GM19025 (cell line): ENCODE results near the gene GRB2.

ENCODE experiments used
- ATAC-seq: cut with Tn5 transposase; IDR thresholded peaks from one replicate; pipeline ENCODE4 v1.9.1; 2021; ENCODE audit warnings: mild to moderate bottlenecking, low read depth, moderate library complexity; ENCODE audit not compliant: unreplicated experiment

Gene GRB2

DNA sequence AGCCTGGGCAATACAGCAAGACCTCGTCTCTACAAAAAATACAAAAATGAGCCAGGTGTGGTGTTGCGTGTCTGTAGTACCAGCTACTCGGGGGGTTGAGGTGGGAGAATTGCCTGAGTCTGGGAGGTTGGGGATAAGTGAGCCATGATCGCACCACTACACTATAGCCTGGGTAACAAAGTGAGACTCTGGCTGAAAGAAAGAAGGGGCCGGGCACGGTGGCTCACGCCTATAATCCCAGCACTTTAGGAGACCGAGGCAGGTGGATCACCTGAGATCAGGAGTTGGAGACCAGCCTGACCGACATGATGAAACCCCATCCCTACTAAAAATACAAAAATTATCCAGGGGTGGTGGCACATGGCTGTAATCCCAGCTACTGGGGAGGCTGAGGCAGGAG is 10.5 kb upstream of the GRB2 start:
- no peak for ATAC-seq

DNA sequence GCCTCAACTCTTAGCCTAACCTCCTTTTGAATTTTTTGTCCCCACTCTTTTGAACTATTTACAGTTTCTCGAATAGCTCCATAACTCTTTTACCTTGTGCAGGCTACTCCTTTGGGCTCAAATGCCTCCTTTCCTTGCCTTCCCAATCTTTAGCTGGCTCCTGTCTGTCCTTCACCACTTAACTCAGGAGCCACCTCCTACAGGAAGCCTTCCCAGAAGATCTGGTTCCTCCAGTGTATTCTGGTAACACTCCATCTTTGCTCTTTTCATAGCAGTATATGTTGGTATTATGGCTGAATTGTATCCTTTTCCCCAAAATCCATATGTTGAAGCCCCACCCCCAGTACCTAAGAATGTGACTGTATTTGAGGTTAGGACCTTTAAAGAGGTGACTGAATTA is 9.0 kb upstream of the GRB2 start:
- no peak for ATAC-seq

DNA sequence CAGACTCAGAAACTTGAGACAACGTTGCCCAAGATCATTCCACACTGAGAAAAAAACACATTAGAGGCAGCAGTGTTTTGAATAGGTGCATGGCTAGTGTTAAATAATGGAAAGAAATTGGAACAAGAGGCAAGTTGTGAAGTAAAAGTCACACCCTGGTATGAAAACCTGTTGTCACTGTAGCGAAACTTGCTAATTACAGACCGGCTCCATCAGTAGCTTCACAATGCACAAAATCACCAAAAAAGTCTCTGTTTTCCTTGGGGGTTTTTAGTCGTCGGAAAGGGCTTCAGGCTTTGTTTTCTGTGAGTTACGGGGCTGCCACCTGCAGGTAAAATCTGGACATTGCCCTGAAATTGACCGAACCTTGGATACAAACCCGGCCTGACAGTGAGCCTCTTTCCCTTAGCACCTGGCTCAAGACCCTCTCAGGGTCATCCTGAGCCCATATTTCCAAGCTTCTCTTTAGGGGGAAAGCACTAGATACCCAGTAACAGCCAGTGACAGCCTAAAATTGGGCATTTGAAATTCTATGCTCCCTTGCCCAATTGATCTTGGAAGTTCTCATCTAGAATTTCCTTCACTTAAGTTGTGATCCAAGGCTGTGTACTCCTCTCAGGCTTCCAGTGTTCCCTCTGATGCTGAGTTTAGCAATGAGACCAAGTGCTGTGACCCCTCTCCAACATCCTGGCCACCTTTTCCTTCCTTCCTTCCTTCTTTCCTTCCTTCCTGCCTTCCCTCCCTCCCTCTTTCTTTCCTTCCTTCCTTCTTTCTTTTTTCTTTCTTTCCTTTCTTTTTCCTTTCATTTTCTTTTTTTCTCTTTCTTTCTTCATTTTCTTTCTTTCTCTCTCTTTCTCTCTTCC is 7.2 kb upstream of the GRB2 start:
- no peak for ATAC-seq

DNA sequence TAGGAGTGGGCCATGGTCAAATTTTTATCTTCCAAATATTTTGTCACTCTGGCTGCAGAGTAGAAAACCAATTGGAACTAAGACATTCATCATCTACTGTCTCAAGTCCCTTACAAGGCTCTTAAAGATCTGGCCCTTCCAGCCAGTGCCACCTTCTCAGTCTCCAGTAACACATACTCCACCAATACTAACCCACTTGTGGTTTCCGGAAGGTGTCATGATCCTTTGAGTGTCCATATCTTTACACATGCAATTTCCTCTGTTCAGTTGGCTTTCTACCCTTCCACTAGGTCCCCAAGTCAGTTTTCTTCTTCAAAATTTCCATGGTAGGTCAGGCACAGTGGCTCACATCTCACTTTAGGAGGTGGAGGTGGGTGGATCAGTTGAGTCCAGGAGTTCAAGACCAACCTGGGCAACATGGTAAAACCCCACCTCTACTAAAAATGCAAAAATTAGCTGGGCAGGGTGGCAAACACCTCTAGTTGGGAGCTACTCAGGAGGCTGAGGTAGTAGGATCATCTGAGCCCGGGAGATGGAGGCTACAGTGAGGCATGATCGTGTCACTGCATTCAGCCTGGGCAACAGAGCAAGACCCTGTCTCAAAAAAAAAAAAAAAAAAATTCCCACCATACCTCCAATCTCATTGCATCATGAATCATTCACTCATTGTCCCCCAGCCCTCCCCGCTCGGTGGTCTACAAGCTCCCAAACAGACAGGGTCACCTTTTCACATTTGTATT is 6.0 kb upstream of the GRB2 start:
- ATAC-seq, result no peak

- no peak for ATAC-seq
Observed at GRCh38 chr17:75410141-75410540, 4.7 kb upstream of the GRB2 start.

- ATAC-seq, result no peak
Observed at GRCh38 chr17:75407655-75408352, 2.3 kb upstream of the GRB2 start.

GRCh38 chr17:75406222-75406615 is 741 bp upstream of the GRB2 start:
- ATAC-seq, result no peak

GRCh38 chr17:75404731-75405364 is 630 bp downstream of the GRB2 start:
- no peak for ATAC-seq

DNA sequence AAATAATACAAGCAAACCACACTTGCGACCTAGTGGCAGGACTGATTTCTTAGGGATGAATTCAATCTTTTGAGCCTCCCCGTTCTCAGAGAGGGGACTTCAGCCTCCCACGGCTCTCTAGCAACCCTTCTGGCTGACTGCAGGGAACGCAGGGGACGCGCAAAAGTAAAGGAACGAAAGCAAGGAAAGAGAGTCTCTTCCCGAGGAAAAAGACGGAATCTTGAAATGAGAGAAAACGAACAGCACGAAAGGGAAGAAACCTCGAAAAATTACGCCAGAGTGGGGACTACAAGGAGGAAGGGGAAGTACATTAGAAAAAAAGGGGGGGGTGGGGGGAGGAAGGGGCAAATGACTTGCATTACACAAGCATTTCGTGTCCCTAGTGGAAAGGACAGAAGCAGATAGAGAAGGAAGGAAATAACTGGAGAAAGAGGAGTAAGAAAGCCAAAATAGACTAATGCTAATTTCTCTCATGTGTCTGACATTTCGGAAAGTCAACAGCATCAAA is 1.2 kb downstream of the GRB2 start:
- ATAC-seq, result no peak

GRCh38 chr17:75403131-75403530 is 2.3 kb downstream of the GRB2 start:
- no peak for ATAC-seq

DNA sequence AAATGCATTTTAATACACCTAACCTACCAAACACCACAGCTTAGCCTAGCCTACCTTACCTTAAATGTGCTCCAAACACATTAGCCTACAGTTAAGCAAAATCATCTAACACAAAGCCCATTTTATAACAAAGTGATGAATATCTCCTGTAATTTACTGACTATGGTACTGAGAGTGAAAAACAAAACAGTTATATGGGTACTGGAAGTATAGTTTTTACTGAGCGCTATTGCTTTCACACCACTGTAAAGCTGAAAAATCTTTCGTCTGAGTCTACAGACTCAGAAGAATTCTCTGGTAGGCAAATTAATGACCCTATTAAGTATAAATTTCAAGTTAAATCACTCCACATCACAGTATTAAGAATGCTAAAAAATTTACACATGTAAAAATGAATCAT is 3.5 kb downstream of the GRB2 start:
- ATAC-seq, result no peak

GRCh38 chr17:75400326-75400939 is 5.0 kb downstream of the GRB2 start:
- ATAC-seq, result no peak

DNA sequence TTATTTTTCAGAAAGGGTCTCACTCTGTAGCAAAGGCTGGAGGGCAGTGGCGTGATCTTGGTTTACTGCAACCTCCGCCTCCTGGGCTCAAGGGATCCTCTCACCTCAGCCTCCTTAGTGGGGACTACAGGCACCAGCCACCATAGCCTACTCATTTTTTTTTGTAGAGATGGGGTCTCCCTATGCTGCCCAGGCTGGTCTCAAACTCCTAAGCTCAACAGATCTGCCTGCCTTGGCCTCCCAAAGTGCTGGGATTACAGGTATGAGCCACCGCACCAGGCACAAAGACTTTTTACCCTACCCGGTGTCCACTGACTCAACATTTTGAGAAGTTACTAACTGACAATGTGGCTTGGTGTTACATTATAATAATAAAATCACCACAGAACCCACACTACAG is 7.2 kb downstream of the GRB2 start:
- ATAC-seq, result no peak

- ATAC-seq, result no peak
Observed at GRCh38 chr17:75397217-75397616, 8.3 kb downstream of the GRB2 start.

DNA sequence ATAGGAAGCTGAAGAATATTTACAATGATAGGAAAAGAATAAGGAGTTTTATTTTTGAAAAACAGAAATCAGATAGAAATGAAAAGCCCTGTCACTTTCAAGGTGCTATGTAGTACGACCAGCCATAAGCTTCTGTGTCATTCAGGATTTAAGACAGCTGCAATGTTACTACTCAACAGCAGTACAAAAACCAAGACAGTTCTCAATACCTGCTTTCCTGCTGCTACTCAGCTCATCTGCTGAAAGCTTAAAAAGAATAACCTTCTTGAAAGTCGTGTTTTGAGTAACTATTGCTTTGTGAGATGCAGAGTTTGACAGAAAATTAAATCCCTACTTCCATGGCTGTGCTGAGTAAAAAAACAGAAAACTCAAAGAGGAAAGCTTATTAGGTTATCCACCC is 8.7 kb downstream of the GRB2 start:
- ATAC-seq, result no peak

- ATAC-seq, result no peak
Observed at GRCh38 chr17:75396025-75396424, 9.5 kb downstream of the GRB2 start.

DNA sequence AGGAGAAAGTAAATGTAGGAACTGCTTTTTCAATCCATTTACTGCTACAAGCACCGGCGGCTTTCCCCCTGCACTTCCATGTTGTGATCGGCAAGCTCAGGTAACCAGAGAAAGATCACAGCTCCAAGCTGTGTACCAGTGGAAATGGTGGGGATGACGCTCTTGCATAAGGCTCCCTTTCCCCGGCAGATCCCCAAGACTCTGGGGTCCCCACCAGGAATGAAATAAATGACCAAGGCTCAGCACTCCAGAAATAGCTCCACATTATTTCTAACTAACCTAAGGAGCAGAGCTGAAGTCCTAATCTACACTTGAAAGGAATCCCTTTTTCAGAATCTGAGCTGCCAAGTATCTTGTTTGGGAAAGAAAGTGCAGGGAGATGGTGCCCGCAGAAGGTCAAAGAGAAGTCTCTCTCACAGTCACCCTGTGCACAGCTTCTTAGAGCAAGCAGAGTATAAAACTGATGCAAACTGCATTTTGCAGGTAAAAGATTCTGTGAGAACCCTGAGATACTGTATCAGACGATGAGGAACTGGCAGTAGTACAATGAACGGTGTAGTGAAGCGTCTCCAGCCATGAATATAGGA is 11.1 kb downstream of the GRB2 start:
- ATAC-seq, result no peak

- peak; percentile 86 for ATAC-seq
Observed at GRCh38 chr17:75393523-75394331, 11.8 kb downstream of the GRB2 start.

DNA sequence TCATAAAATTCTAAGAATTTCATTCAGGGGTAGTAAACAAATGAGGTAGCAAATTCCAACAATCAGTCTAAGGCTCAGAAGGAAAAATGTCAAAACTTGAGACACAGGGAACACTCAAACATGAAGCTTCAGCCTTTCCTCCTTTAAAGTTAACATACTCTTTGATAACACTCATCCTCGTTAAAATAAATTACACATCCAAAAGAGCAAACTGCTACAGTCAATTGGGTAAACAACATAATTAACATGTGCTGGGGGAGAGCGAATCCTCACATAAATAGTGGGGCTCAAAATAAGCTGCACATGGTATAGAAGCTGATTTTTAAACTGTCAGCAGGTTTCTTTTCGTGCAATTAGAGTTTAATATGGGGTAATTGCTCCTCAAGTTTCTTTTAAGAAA is 12.9 kb downstream of the GRB2 start:
- ATAC-seq, result no peak
